ENCODE data around the gene DNAAF9.

DNAAF9 gene

DNA sequence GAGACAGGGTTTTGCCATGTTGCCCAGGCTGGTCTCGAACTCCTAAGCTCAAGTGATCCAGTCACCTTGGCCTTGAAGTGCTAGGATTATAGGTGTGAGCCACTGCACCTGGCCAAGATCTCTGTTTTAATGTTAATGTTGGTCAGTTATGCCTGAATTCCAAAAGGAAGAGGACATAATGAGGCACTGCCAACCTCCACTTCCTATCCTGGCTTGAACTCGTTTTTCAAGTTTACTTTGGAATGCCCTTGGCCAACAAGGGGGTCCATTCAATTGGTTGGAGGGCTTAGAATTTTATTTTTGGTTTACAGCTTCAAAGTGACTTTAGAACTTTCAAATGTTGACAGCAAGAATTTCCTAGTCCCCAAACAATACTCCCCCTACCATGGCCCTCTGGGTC lies 29.8 kb downstream of the DNAAF9 start:
- Histone ChIP-seq H3K27me3 (replicated peaks in 2 of 5; ENCODE audit: control insufficient read depth in 4 of 5, insufficient read depth in 5 of 5, low read length in 4 of 5) (no peaks in the 10 kb centered on the region), H3K27ac (ENCODE audit: insufficient read depth in 1 of 2, low read depth in 1 of 2, low read length in 2 of 2, poor library complexity in 1 of 2, severe bottlenecking in 2 of 2) (no peak overlapping the region), H3K4me3 (ENCODE audit: control insufficient read depth in 1 of 7, extremely low read depth in 1 of 7, insufficient read depth in 4 of 7, low read depth in 2 of 7, low read length in 6 of 7) (no peak overlapping the region), H3K9me3 (ENCODE audit: control extremely low read depth in 1 of 5, control insufficient read depth in 4 of 5, insufficient read depth in 2 of 5, low read depth in 1 of 5, low read length in 4 of 5) (no peaks in the 10 kb centered on the region), H3K36me3 (ENCODE audit: control insufficient read depth in 4 of 4, insufficient read depth in 4 of 4, low read length in 3 of 4) (peaks cover 6 to 47% (median 26%) of the 10 kb centered on the region in 4 experiments), H3K4me1 (ENCODE audit: control extremely low read depth in 1 of 4, control insufficient read depth in 4 of 4, insufficient read depth in 4 of 4, low read length in 3 of 4) (peaks cover 4 to 11% (median 10%) of the 10 kb centered on the region in 4 experiments)
- POLR2A ChIA-PET: no interaction called here
- WGBS (ENCODE audit: insufficient coverage): 100% methylated on average over 2 of the region's 2 CpGs
- CTCF ChIA-PET: interaction anchor here (1.4 kb wide), 1 partner anchor 29 kb away, joined by 5 read pairs; the partner anchor contains the start of gene DNAAF9
- no peak for DNase-seq

DNA sequence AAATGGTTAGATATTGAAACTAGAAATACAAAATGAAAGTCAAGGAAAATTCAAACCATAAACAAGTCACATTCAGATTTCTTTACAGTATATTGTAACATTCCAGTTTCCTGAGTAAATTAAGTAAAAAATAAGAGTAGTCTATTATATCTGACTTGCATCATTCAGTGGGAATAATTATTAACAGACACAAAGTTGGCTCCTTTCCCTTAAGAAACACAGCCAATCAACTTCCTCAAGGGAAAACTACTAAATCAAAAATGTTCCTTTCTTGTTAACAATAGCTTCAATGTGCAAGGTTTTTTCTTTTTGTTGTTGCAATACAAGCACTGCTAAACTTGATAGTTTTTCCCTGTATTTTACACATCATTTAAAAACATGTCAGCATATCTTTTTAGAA lies 33.2 kb downstream of the DNAAF9 start:
- Histone ChIP-seq H3K4me3 (ENCODE audit: control insufficient read depth in 1 of 7, extremely low read depth in 1 of 7, insufficient read depth in 4 of 7, low read depth in 2 of 7, low read length in 6 of 7) (no peak overlapping the region), H3K4me1 (ENCODE audit: control extremely low read depth in 1 of 4, control insufficient read depth in 4 of 4, insufficient read depth in 4 of 4, low read length in 3 of 4) (peaks cover 4 to 11% (median 10%) of the 10 kb centered on the region in 4 experiments), H3K27me3 (replicated peaks in 2 of 5; ENCODE audit: control insufficient read depth in 4 of 5, insufficient read depth in 5 of 5, low read length in 4 of 5) (no peaks in the 10 kb centered on the region), H3K9me3 (ENCODE audit: control extremely low read depth in 1 of 5, control insufficient read depth in 4 of 5, insufficient read depth in 2 of 5, low read depth in 1 of 5, low read length in 4 of 5) (no peaks in the 10 kb centered on the region), H3K36me3 (ENCODE audit: control insufficient read depth in 4 of 4, insufficient read depth in 4 of 4, low read length in 3 of 4) (peaks cover 10 to 48% (median 29%) of the 10 kb centered on the region in 4 experiments), H3K27ac (ENCODE audit: insufficient read depth in 1 of 2, low read depth in 1 of 2, low read length in 2 of 2, poor library complexity in 1 of 2, severe bottlenecking in 2 of 2) (no peak overlapping the region)
- CTCF ChIA-PET: interaction anchor here (1.2 kb wide), 1 partner anchor 24 kb away, joined by 3 read pairs; no protein-coding TSS in a partner anchor
- no peak for DNase-seq
- POLR2A ChIA-PET: no interaction called here

DNA sequence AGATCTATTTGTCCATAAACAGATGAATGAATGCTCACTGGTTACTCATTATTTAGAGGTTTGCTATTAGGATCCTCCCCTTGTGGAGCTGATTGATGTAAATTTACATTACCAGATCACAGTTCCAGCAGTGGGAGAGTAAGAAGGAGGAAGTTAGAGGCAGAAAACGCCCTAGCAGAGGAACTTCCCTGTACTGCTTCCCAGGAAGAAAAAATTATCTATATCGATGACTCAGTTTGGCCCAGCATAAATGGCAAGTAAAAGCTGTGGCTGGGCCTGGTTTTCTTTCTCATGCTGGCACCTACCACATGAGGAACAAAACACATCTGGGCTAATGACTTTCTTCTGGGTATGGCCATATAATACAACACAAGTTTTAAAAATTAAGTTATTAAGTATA lies 35.7 kb downstream of the DNAAF9 start:
- Histone ChIP-seq H3K4me1 (ENCODE audit: control extremely low read depth in 1 of 4, control insufficient read depth in 4 of 4, insufficient read depth in 4 of 4, low read length in 3 of 4) (no peaks in the 10 kb centered on the region), H3K27me3 (replicated peaks in 2 of 5; ENCODE audit: control insufficient read depth in 4 of 5, insufficient read depth in 5 of 5, low read length in 4 of 5) (no peaks in the 10 kb centered on the region), H3K4me3 (ENCODE audit: control insufficient read depth in 1 of 7, extremely low read depth in 1 of 7, insufficient read depth in 4 of 7, low read depth in 2 of 7, low read length in 6 of 7) (no peak overlapping the region), H3K9me3 (ENCODE audit: control extremely low read depth in 1 of 5, control insufficient read depth in 4 of 5, insufficient read depth in 2 of 5, low read depth in 1 of 5, low read length in 4 of 5) (no peaks in the 10 kb centered on the region), H3K27ac (ENCODE audit: insufficient read depth in 1 of 2, low read depth in 1 of 2, low read length in 2 of 2, poor library complexity in 1 of 2, severe bottlenecking in 2 of 2) (no peak overlapping the region), H3K36me3 (ENCODE audit: control insufficient read depth in 4 of 4, insufficient read depth in 4 of 4, low read length in 3 of 4) (peaks cover 12 to 45% (median 26%) of the 10 kb centered on the region in 4 experiments)
- ChIA-PET CTCF (no interaction called here), POLR2A (no interaction called here)
- WGBS (ENCODE audit: insufficient coverage): 100% methylated on average over 2 of the region's 2 CpGs
- no peak for DNase-seq

DNA sequence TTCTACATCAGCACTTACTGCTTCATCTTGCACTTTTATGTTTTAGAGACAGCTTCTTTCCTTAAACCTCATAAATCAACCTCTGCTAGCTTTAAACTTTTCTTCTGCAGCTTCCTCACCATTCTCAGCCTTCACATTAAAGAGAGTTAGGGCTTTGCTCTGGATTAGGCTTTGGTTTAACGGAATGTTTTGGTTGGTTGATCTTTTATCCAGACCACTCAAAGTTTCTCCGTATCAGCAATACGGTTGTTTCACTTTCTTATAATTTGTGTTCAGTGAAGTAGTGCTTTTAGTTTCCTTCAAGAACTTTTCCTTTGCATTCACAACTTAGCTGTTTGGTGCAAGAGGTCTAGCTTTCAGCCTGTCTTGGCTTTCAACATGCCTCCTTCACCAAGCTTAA lies 40.4 kb downstream of the DNAAF9 start:
- no peaks in the 10 kb centered on the region for H3K9me3 ChIP-seq (ENCODE audit: control extremely low read depth in 1 of 5, control insufficient read depth in 4 of 5, insufficient read depth in 2 of 5, low read depth in 1 of 5, low read length in 4 of 5)
- ChIA-PET POLR2A (interaction anchor here (0.5 kb wide), 1 partner anchor 125 kb away, joined by 4 read pairs; no protein-coding TSS in a partner anchor), CTCF (interaction anchor here (1.1 kb wide), 1 partner anchor 14 kb away, joined by 4 read pairs; no protein-coding TSS in a partner anchor)
- H3K4me3 ChIP-seq (ENCODE audit: control insufficient read depth in 1 of 7, extremely low read depth in 1 of 7, insufficient read depth in 4 of 7, low read depth in 2 of 7, low read length in 6 of 7): no peak overlapping the region
- peaks cover 3 to 18% (median 6%) of the 10 kb centered on the region in 4 experiments for H3K36me3 ChIP-seq (ENCODE audit: control insufficient read depth in 4 of 4, insufficient read depth in 4 of 4, low read length in 3 of 4)
- H3K4me1 ChIP-seq (ENCODE audit: control extremely low read depth in 1 of 4, control insufficient read depth in 4 of 4, insufficient read depth in 4 of 4, low read length in 3 of 4): no peaks in the 10 kb centered on the region
- H3K27me3 ChIP-seq (replicated peaks in 2 of 5; ENCODE audit: control insufficient read depth in 4 of 5, insufficient read depth in 5 of 5, low read length in 4 of 5): no peaks in the 10 kb centered on the region
- no CpG with 5 or more reads among the region's 3 CpGs for WGBS (ENCODE audit: insufficient coverage)
- H3K27ac ChIP-seq (ENCODE audit: insufficient read depth in 1 of 2, low read depth in 1 of 2, low read length in 2 of 2, poor library complexity in 1 of 2, severe bottlenecking in 2 of 2): no peak overlapping the region
- DNase-seq: no peak

DNA sequence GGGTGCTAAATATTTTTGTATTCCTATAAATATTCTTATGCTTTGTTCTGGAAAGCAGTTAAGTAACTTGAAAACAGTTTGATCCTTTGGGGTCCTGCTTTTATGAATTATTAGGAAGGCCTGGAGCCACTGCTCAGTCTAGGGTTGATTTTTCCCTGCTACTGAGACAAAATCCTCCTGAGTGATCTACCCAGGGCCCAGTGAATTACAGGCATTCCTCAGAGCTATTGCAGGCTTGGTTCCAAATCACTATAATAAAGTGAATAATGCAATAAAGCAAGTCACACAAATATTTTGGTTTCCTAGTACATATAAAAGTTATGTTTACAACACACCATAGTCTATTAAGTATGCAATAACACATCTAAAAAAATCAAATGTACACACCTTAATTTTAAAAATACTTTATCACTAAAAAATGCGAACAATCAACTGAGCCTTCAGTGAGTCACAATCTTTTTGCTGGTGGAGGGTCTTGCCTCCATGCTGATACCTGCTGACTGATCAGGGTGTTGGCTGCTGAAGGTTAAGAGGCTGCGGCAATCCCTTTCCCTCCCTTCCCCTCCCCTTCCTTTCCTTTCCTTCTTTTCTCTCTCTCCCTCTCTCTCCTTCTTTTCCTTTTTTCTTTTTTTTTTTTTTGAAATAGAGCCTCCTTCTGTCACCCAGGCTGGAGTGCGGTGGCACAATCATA lies 43.0 kb downstream of the DNAAF9 start:
- no peak overlapping the region for H3K27ac ChIP-seq (ENCODE audit: insufficient read depth in 1 of 2, low read depth in 1 of 2, low read length in 2 of 2, poor library complexity in 1 of 2, severe bottlenecking in 2 of 2)
- no peaks in the 10 kb centered on the region for H3K4me1 ChIP-seq (ENCODE audit: control extremely low read depth in 1 of 4, control insufficient read depth in 4 of 4, insufficient read depth in 4 of 4, low read length in 3 of 4)
- H3K27me3 ChIP-seq (replicated peaks in 2 of 5; ENCODE audit: control insufficient read depth in 4 of 5, insufficient read depth in 5 of 5, low read length in 4 of 5): no peaks in the 10 kb centered on the region
- H3K36me3 ChIP-seq (ENCODE audit: control insufficient read depth in 4 of 4, insufficient read depth in 4 of 4, low read length in 3 of 4): peaks cover 2 to 14% (median 3%) of the 10 kb centered on the region in 4 experiments
- ChIA-PET CTCF (no interaction called here), POLR2A (interaction anchor here (0.6 kb wide), 1 partner anchor 373 kb away, joined by 3 read pairs; no protein-coding TSS in a partner anchor)
- no peaks in the 10 kb centered on the region for H3K9me3 ChIP-seq (ENCODE audit: control extremely low read depth in 1 of 5, control insufficient read depth in 4 of 5, insufficient read depth in 2 of 5, low read depth in 1 of 5, low read length in 4 of 5)
- H3K4me3 ChIP-seq (ENCODE audit: control insufficient read depth in 1 of 7, extremely low read depth in 1 of 7, insufficient read depth in 4 of 7, low read depth in 2 of 7, low read length in 6 of 7): no peak overlapping the region
- no peak for DNase-seq
- WGBS (ENCODE audit: insufficient coverage): 100% methylated on average over 3 of the region's 3 CpGs

DNA sequence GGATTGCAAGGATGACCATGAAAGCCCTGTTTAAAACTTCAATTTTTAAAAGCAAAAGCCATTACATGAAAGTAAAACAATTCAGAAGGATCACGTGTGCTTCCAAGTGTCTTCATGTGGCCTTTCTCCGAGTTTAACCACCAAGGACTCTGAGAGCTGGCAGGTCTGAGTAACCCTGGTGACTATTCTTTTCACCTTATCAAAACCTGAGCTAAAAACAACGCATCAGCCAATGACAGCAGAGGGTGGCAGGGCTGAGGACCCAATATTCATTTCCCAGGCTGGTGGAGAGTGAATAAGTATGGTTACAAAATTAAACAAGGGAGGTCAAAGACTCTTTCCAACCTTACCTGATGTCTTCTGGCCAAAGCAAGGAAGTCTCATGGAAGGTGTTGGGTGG lies 46.7 kb downstream of the DNAAF9 start:
- POLR2A ChIA-PET: no interaction called here

DNA sequence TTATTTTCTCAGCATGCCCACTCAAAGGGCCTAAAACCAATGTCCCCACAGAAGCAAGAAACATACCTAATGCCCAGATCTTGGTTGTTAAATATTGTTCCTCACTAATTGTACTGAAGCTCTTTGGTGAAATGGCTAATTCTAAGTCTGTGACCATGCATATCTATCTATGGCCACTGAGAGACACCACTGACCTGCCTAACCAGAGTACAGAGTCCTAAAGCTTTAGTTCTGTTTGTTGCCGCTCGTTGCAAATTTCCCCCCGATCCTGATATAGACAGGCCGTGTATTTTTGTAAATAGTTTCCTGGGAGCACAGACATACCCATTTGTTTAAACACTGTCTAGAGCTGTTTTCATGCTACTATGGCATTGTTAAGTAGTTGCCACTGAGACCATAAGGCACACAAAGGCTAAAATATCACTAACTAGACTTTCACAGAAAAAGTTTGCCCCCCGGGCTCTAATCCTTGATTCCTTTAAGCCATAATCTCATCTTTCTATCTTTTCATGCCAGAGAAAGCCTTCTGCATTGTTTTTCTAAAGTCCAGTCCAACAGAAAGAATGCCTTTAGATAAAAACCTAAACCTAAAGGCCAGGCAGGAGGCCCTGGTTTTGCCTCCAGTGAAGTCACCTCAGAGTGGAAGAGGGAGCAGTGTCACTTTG lies 48.7 kb downstream of the DNAAF9 start:
- Histone ChIP-seq H3K4me3 (ENCODE audit: control insufficient read depth in 1 of 7, extremely low read depth in 1 of 7, insufficient read depth in 4 of 7, low read depth in 2 of 7, low read length in 6 of 7) (no peak overlapping the region), H3K27ac (ENCODE audit: insufficient read depth in 1 of 2, low read depth in 1 of 2, low read length in 2 of 2, poor library complexity in 1 of 2, severe bottlenecking in 2 of 2) (no peak overlapping the region), H3K36me3 (ENCODE audit: control insufficient read depth in 4 of 4, insufficient read depth in 4 of 4, low read length in 3 of 4) (peaks cover 0 to 8% (median 4%) of the 10 kb centered on the region in 4 experiments), H3K9me3 (ENCODE audit: control extremely low read depth in 1 of 5, control insufficient read depth in 4 of 5, insufficient read depth in 2 of 5, low read depth in 1 of 5, low read length in 4 of 5) (no peaks in the 10 kb centered on the region), H3K4me1 (ENCODE audit: control extremely low read depth in 1 of 4, control insufficient read depth in 4 of 4, insufficient read depth in 4 of 4, low read length in 3 of 4) (no peaks in the 10 kb centered on the region), H3K27me3 (replicated peaks in 2 of 5; ENCODE audit: control insufficient read depth in 4 of 5, insufficient read depth in 5 of 5, low read length in 4 of 5) (no peaks in the 10 kb centered on the region)
- POLR2A ChIA-PET: no interaction called here
- no peak for DNase-seq
- 100% methylated on average over 1 of the region's 5 CpGs for WGBS (ENCODE audit: insufficient coverage)
- CTCF ChIA-PET: no interaction called here

More for the DNA sequence above, 46.7 kb downstream of the DNAAF9 start:
- no peak for DNase-seq
- Histone ChIP-seq H3K27ac (ENCODE audit: insufficient read depth in 1 of 2, low read depth in 1 of 2, low read length in 2 of 2, poor library complexity in 1 of 2, severe bottlenecking in 2 of 2) (no peak overlapping the region), H3K9me3 (ENCODE audit: control extremely low read depth in 1 of 5, control insufficient read depth in 4 of 5, insufficient read depth in 2 of 5, low read depth in 1 of 5, low read length in 4 of 5) (no peaks in the 10 kb centered on the region), H3K36me3 (ENCODE audit: control insufficient read depth in 4 of 4, insufficient read depth in 4 of 4, low read length in 3 of 4) (peaks cover 0 to 8% (median 2%) of the 10 kb centered on the region in 4 experiments), H3K27me3 (replicated peaks in 2 of 5; ENCODE audit: control insufficient read depth in 4 of 5, insufficient read depth in 5 of 5, low read length in 4 of 5) (no peaks in the 10 kb centered on the region), H3K4me3 (ENCODE audit: control insufficient read depth in 1 of 7, extremely low read depth in 1 of 7, insufficient read depth in 4 of 7, low read depth in 2 of 7, low read length in 6 of 7) (no peak overlapping the region), H3K4me1 (ENCODE audit: control extremely low read depth in 1 of 4, control insufficient read depth in 4 of 4, insufficient read depth in 4 of 4, low read length in 3 of 4) (no peaks in the 10 kb centered on the region)
- WGBS (ENCODE audit: insufficient coverage): 90% methylated on average over 3 of the region's 3 CpGs
- CTCF ChIA-PET: no interaction called here
